ENCODE data around the gene ASB5. TPM values are rescaled to one million over a fixed set of nuclear protein-coding genes. Genes with fewer than 3 reads are reported as not detected.
A peak's percentile ranks its signal among the peaks of the same experiment; 100 is the strongest.
"Not testable (repeated sequence)": the region's sequence is repeated elsewhere in the genome, so short reads cannot be mapped to it uniquely, and the experiment has no call there.

The ASB5 gene
- polyA plus RNA-seq, 10 donors: 49.9 to 189 (median 120) TPM

DNA sequence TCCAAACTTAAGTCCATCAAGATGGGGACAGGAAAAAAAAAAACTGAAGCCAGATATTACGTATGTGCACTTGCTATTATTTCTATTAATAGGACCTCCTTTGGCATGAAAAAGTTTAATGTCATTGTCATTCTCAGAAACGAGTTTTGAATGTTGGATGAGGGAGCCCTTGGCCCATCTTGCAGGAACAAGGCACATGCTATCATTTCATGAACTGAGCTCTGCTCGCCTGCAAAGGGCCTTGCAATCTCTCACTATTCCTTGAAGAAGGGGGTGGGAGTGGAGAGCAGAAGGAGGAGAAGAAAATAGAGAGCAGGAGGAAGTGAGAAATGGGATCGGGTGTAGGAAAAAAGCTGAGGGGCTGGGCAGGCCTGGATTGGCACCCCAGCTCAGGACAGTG, 39.4 kb downstream of the ASB5 start:
- DNase-seq: no peak

DNA sequence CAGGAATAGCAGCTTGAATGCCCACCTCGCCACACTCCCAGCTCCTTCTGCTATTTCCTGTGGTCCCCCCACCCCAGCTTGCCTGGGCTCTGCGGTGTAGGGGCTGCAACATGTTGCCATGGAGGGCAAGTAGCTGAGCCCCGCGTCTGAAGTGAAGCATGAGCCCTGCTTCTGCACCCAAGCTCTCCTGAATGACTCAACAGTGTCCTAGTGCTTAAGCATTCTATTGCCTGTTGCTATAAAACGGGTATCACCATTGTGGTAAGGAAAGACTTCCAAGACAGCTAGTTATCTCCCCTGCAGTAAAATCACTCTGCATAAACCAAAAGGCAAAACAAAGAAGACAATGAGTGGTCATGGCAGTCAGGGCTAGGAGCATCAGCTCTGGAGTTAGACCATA, 42.3 kb downstream of the ASB5 start:
- DNase-seq: no peak

DNA sequence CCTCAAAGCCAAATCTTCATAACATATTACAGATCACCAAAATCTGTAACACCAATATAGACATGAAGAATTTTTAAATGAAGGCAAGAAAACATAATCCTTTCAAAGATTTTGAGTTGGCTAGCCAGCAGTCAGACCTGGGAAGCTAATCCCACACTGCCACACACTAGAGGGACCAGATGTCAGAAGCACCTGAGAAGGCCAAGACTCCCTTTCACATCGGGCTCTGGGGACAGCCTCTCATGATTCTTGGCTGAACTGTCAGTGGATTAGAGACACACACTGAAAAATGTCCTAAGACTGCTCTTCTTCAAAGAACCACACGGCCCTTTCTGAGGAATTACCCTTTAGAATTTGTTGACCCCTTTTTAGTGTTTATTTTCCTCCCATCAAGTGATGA, 45.5 kb downstream of the ASB5 start:
- no peak for DNase-seq

DNA sequence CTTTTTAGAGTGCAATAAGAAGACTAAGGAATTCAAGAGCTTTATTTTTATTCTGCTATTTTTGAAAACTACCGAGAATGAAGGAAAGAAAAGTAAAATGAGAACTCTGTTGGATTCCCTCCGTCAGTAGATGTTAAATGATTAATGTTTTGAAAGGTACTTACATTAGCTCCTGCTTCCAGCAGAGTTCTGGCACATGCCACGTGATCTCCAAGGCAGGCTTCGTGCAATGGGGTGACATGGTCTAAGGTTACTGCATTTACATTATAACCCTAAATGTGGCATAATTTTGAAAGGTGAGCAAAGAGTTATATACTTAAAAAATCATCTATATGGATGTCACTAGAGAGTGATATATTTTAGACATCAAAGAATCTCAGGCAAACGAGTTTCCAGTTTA, 46.9 kb downstream of the ASB5 start:
- DNase-seq: no peak

GRCh38 chr4:176217510-176217909, 51.5 kb downstream of the ASB5 start:
- no peak for DNase-seq

- not testable (repeated sequence) for DNase-seq
Observed at GRCh38 chr4:176212351-176212750, 56.7 kb downstream of the ASB5 start.

- DNase-seq: no peak
Observed at GRCh38 chr4:176210579-176211296, 58.3 kb downstream of the ASB5 start.

DNA sequence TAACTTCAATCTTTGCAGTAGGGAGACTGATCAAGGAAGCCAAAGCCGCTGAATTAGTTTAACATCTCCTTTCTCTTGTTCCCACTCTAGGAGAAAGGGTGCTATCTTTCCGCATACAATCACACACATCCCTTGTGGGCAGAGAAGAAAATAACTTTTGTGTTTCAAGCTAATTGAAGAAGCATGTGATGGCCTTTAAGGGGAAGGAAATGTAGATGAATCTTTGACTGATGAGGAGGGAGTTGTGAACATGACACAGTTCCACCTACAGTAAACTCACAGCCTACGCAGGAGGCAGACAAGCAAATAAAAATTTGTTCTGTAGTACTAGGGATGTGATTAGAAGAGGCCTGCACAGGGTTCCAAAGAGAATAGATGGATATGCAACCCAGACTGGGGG, 58.9 kb downstream of the ASB5 start:
- no peak for DNase-seq

GRCh38 chr4:176209535-176209934, 59.5 kb downstream of the ASB5 start:
- DNase-seq: no peak

DNA sequence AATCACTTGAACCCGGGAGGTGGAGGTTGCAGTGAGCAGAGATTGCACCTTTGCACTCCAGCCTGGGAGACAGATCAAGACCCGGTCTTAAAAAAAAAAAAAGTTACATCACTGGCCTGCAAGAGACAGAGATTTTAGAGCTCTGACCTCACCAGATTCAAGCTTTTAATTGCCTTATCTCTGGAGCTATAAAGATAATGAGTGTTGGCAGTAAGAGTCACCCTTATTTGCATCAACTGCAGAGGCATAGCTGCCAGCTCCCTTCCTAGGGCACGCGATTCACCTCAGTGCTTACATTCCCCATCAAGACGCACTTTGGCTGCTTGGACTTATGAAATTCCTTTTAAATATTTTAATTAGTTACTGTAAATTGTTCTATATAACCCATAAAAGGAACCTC, 61.2 kb downstream of the ASB5 start:
- DNase-seq: no peak

DNA sequence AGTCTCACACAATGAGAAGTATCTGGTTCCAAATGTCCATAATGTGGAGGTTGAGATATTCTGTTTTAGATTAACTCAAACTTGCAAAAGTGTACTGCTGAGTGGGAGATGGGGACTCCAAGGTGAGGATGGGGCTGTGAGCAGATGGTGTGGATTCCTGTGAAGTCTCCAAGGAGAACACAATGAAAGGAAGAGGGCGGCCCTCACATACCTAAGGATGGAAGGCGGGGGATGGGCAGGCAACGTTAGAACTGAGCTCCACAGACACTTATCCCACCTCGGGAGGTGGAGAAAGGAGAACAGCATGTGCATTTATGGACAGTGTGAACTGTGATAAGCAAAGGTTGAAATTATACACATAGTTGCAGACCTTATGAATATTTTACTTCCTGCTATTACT, 63.7 kb downstream of the ASB5 start:
- DNase-seq: no peak

DNA sequence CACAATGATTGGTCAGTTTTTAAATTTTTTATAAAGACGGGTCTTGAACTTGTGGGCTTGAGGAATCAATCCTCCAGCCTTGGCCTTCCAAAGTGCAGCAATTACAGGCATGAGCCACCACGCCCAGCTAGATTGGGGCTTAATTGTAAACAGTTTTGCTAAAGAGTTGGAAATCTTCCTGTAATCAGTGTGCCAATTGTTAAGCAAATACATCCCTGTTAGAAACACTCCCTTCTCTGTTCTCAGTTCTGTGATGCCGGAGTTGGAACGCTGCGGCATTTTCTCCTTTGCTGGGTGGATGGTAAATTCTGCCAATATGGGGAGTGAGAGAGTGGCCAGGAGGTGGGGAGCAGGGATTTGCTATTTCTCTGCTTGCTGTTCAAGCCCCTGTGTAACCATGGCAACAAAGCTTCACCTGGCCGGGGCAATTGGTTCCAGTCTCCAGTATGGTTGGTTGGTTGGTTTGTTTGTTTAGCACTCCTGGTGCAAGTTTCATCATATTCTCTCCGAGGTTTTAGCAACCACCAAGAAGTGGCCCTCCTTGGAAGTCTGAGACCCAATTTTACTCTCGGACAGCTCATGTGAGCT, 70.6 kb downstream of the ASB5 start:
- no peak for DNase-seq

DNA sequence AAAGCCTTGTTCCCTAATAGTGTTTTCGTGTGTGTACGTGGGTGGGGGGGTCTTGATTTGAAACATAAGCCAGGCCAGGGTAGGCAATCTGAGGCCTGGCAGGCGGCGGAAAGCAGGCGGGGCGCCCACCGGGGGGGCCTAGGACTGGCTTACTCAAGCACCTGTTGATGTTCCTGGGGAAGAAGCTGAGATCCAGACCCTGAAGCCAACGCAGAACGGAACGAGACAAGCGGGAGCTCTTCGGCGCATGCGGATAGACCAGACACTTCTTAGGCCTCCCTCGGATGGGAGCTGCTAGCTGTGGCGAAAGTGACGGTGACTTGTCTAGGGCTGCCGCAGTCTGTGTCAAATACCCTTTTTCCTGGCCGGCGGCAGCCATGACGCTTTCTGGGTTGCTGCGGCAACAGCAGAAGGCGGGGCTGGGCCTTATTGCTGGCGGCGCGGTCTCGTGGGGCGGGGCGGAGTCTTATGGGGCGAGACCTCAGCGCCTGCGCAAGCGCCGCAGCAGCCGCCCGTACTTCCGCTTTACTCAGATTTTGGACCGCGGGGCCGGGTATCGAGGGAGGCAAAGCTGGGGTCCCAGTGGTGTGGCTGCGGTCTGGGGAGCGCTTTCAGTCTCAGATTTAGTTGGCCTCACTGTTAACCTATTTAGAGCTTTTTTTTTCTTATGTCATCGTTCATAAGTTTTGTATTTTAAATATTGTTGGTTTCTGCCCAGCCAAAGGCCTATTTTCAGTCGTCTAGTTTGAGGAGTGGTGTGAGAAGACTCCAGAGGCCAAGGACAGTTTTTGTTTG, 73.6 kb downstream of the ASB5 start, which contains the start of gene SPATA4:
TSS of gene SPATA4 (minus strand) at position 402 of the 795 bp plus-strand sequence. CDS start at position 379, 23 bp downstream.
- peak; percentile 91 to 97 (median 95) for DNase-seq

GRCh38 chr4:176193938-176194337, 75.1 kb downstream of the ASB5 start:
- DNase-seq: peak in 1 of 3 donors; percentile 59

GRCh38 chr4:176193126-176193525, 75.9 kb downstream of the ASB5 start:
- no peak for DNase-seq

- DNase-seq: no peak
Observed at GRCh38 chr4:176191974-176192373, 77.0 kb downstream of the ASB5 start.

GRCh38 chr4:176189891-176190795, 78.9 kb downstream of the ASB5 start:
- no peak for DNase-seq

DNA sequence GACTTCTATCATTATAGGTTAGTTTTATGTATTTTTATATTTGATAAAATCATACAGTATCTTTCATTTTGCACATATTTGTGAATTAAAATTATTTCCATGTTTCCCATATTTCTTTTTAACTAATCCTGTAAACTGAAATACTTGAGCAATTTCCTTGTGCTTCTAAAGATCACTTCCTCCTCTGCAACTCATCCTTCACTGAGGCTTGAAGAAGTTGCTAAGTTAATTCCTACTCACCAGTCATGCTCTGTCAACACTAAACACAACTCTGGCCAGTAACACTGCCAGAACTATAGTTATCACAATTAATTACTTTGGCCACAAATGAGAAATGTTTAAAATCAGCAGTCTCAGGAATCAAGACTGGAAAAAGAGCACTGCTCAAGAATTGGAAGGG, 80.4 kb downstream of the ASB5 start:
- DNase-seq: no peak

GRCh38 chr4:176187624-176188023, 81.4 kb downstream of the ASB5 start:
- DNase-seq: no peak

- DNase-seq: no peak
Observed at GRCh38 chr4:176186671-176187395, 82.2 kb downstream of the ASB5 start.

DNA sequence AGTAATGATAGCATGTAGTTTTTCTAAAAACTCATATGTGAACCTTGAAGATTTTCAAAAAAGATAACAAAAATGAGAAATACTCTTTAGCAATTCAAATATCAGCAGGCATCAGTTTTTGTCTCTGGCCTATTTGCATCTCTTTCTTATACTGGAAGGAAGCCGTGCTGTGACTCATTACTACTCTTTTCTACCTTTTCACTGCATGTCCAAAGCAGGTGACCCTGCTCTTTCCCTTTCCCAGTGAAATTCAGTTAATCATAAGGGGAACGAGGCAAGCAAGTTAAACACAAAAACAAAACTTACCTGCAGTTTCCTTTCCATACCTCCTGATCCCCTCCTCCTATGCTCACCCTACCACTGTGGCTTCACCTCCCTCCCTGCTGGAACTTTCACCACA, 83.0 kb downstream of the ASB5 start:
- no peak for DNase-seq
